Measurements from ENCODE around the gene GINS2.

DNA sequence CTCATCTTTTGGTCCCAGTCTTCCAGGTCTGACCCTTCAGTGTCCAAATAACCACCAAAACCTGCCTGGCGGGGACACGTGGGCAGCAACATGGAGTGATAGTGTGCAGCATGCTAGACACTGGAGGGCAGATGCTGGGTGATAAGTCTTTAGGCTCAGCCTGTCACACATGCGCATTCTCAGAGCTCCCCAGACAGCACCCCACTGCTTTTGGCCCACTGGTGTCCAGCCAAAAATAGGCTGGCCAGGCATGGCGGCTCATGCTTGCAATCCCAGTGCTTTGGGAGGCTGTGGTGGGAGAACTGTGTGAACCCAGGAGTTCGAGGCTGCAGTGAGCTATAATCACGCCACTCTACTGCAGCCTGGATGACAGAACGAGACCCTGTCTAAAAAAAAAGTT, 12.3 kb downstream of the GINS2 start:
- TF ChIP-seq CTCF (conservative IDR thresholded peaks at IDR 0.05), result no peak
- TF ChIP-seq ZFX (IDR thresholded peaks at IDR 0.05), result no peak
